Large intestine (tissue), 3 donors: ENCODE results near the gene GOLGA1. TPM values are rescaled to one million over a fixed set of nuclear protein-coding genes. Genes with fewer than 3 reads are reported as not detected.

Experiments used
- DNase-seq, 2 donors: peaks; one replicate each; pipeline versions ENCODE4 v3.0.0 to v3.0.0-alpha.2; 2013
- H3K27ac ChIP-seq: one replicate; pipeline ENCODE4 v1.5.1; 2013; ENCODE audit warnings: low read length
- H3K27me3 ChIP-seq: 2 replicates; pipeline ENCODE4 v1.6.1; 2013; ENCODE audit warnings: low read length; ENCODE audit not compliant: control insufficient read depth, insufficient read depth
- H3K36me3 ChIP-seq: 2 replicates; pipeline ENCODE4 v1.6.1; 2013; ENCODE audit warnings: low read length; ENCODE audit not compliant: control insufficient read depth, insufficient read depth
- H3K4me1 ChIP-seq: one replicate; pipeline ENCODE4 v1.6.1; 2013; ENCODE audit warnings: low read length; ENCODE audit not compliant: control insufficient read depth, insufficient read depth
- H3K4me3 ChIP-seq: one replicate; pipeline ENCODE4 v1.5.1; 2013; ENCODE audit warnings: low read length
- H3K9me3 ChIP-seq: one replicate; pipeline ENCODE4 v1.6.1; 2013; ENCODE audit warnings: mild to moderate bottlenecking, low read depth, low read length, moderate library complexity; ENCODE audit not compliant: control insufficient read depth
- WGBS: methylation state at CpG from one replicate; pipeline ENCODE4 v1.1.5; 2013; ENCODE audit warnings: low lambda C conversion rate; ENCODE audit not compliant: insufficient coverage; 5-methylcytosine and 5-hydroxymethylcytosine counted together
- polyA plus RNA-seq: library from polyadenylated mRNA; unstranded; fragments of 120-200 nt; gene quantifications from one replicate; pipeline ENCODE4 v1.2.1, GENCODE V29; 2013

Gene GOLGA1
- polyA plus RNA-seq, 1 donor = 19.0 TPM

GRCh38 chr9:124886866-124887492 lies 53.9 kb downstream of the GOLGA1 start:
- no peak for DNase-seq
- Histone ChIP-seq H3K4me3 (no peak overlapping the region), H3K4me1 (no peaks in the 10 kb centered on the region), H3K27ac (no peak overlapping the region), H3K27me3 (no peaks in the 10 kb centered on the region), H3K36me3 (peaks cover 76% of the 10 kb centered on the region), H3K9me3 (no peaks in the 10 kb centered on the region)
- 83% methylated on average over 4 of the region's 17 CpGs for WGBS

- H3K4me1 ChIP-seq = no peaks in the 10 kb centered on the region
- peaks cover 79% of the 10 kb centered on the region for H3K36me3 ChIP-seq
- no peak for DNase-seq
- no peak overlapping the region for H3K4me3 ChIP-seq
- no peaks in the 10 kb centered on the region for H3K27me3 ChIP-seq
- WGBS = no CpG with 5 or more reads among the region's 10 CpGs
- no peak overlapping the region for H3K27ac ChIP-seq
- no peaks in the 10 kb centered on the region for H3K9me3 ChIP-seq
These were observed 54.4 kb downstream of the GOLGA1 start for GRCh38 chr9:124886461-124886860.

GRCh38 chr9:124885551-124885950 lies 55.3 kb downstream of the GOLGA1 start:
- H3K27ac ChIP-seq = no peak overlapping the region
- WGBS = no CpG with 5 or more reads among the region's 4 CpGs
- H3K9me3 ChIP-seq = no peaks in the 10 kb centered on the region
- no peak overlapping the region for H3K4me3 ChIP-seq
- no peak for DNase-seq
- peaks cover 79% of the 10 kb centered on the region for H3K36me3 ChIP-seq
- H3K4me1 ChIP-seq = no peaks in the 10 kb centered on the region
- no peaks in the 10 kb centered on the region for H3K27me3 ChIP-seq

GRCh38 chr9:124884376-124884775 lies 56.5 kb downstream of the GOLGA1 start:
- Histone ChIP-seq H3K27me3 (no peaks in the 10 kb centered on the region), H3K4me1 (no peaks in the 10 kb centered on the region), H3K27ac (no peak overlapping the region), H3K4me3 (no peak overlapping the region), H3K36me3 (peaks cover 78% of the 10 kb centered on the region), H3K9me3 (no peaks in the 10 kb centered on the region)
- DNase-seq = no peak
- WGBS = 100% methylated on average over 1 of the region's 4 CpGs

- no peaks in the 10 kb centered on the region for H3K9me3 ChIP-seq
- H3K4me3 ChIP-seq = no peak overlapping the region
- no CpG with 5 or more reads among the region's 13 CpGs for WGBS
- H3K27ac ChIP-seq = no peak overlapping the region
- H3K36me3 ChIP-seq = peaks cover 76% of the 10 kb centered on the region
- H3K4me1 ChIP-seq = no peaks in the 10 kb centered on the region
- no peak for DNase-seq
- H3K27me3 ChIP-seq = no peaks in the 10 kb centered on the region
These were observed 58.7 kb downstream of the GOLGA1 start for GRCh38 chr9:124882231-124882630.

- Histone ChIP-seq H3K36me3 (peaks cover 75% of the 10 kb centered on the region), H3K27ac (no peak overlapping the region), H3K27me3 (no peaks in the 10 kb centered on the region), H3K9me3 (no peaks in the 10 kb centered on the region), H3K4me3 (no peak overlapping the region), H3K4me1 (no peaks in the 10 kb centered on the region)
- WGBS = no CpG with 5 or more reads among the region's 16 CpGs
- no peak for DNase-seq
These were observed 59.6 kb downstream of the GOLGA1 start for GRCh38 chr9:124881138-124881743.

GRCh38 chr9:124880501-124880900 lies 60.4 kb downstream of the GOLGA1 start:
- H3K27ac ChIP-seq = no peak overlapping the region
- peaks cover 74% of the 10 kb centered on the region for H3K36me3 ChIP-seq
- no peaks in the 10 kb centered on the region for H3K4me1 ChIP-seq
- H3K4me3 ChIP-seq = no peak overlapping the region
- H3K27me3 ChIP-seq = no peaks in the 10 kb centered on the region
- DNase-seq = no peak
- no CpG with 5 or more reads among the region's 9 CpGs for WGBS
- H3K9me3 ChIP-seq = no peaks in the 10 kb centered on the region

- Histone ChIP-seq H3K36me3 (peaks cover 80% of the 10 kb centered on the region), H3K9me3 (no peaks in the 10 kb centered on the region), H3K27me3 (no peaks in the 10 kb centered on the region), H3K4me3 (no peak overlapping the region), H3K27ac (no peak overlapping the region), H3K4me1 (no peaks in the 10 kb centered on the region)
- 100% methylated on average over 1 of the region's 10 CpGs for WGBS
- no peak for DNase-seq
These were observed 61.7 kb downstream of the GOLGA1 start for GRCh38 chr9:124879226-124879625.

- WGBS = 80% methylated on average over 1 of the region's 6 CpGs
- no peaks in the 10 kb centered on the region for H3K27me3 ChIP-seq
- H3K36me3 ChIP-seq = peaks cover 85% of the 10 kb centered on the region
- no peak overlapping the region for H3K27ac ChIP-seq
- H3K4me3 ChIP-seq = no peak overlapping the region
- DNase-seq = no peak
- H3K4me1 ChIP-seq = no peaks in the 10 kb centered on the region
- no peaks in the 10 kb centered on the region for H3K9me3 ChIP-seq
These were observed 62.4 kb downstream of the GOLGA1 start for GRCh38 chr9:124878518-124878917.

GRCh38 chr9:124878021-124878420 lies 62.9 kb downstream of the GOLGA1 start:
- H3K9me3 ChIP-seq = no peaks in the 10 kb centered on the region
- no peak overlapping the region for H3K27ac ChIP-seq
- H3K4me3 ChIP-seq = no peak overlapping the region
- H3K4me1 ChIP-seq = no peaks in the 10 kb centered on the region
- no CpG with 5 or more reads among the region's 1 CpG for WGBS
- DNase-seq = no peak
- H3K27me3 ChIP-seq = no peaks in the 10 kb centered on the region
- peaks cover 89% of the 10 kb centered on the region for H3K36me3 ChIP-seq
